MCF 10A (cell line): ENCODE results near the gene NRXN3. TPM values are rescaled to one million over a fixed set of nuclear protein-coding genes. Genes with fewer than 3 reads are reported as not detected.

ENCODE experiments used
- BruUV-seq: library from RNA; stranded (reverse); fragments of 400-500 nt; replicated peaks from 2 replicates; lab custom pipeline; 2021; lab: Mats Ljungman, UMichigan
- CTCF ChIA-PET: fragments of 300-600 bp; sonication (Branson Sonifier 250); formaldehyde crosslinking; extraction: SDS; loops from one replicate; lab custom pipeline; 2021; ENCODE audit warnings: antibody characterized with exemption, inconsistent platforms; lab: Yijun Ruan, JAX
- POLR2A ChIA-PET: fragments of 300-600, 350-650 bp; sonication (Branson Sonifier 250); formaldehyde crosslinking; extraction: SDS; loops from one replicate; lab custom pipeline; 2020; ENCODE audit warnings: antibody characterized with exemption, inconsistent platforms; lab: Yijun Ruan, JAX
- DNase-seq: peaks from one replicate; pipeline ENCODE4 v3.0.0-alpha.2; 2018; ENCODE audit not compliant: unreplicated experiment
- H3K27ac Mint-ChIP-seq: one replicate; pipeline ENCODE4 v1.8.0; 2022; ENCODE audit warnings: mild to moderate bottlenecking, low read depth, mixed read lengths; ENCODE audit not compliant: unreplicated experiment
- H3K27me3 Mint-ChIP-seq: one replicate; pipeline ENCODE4 v1.8.0; 2022; ENCODE audit warnings: mixed read lengths; ENCODE audit not compliant: insufficient read depth, unreplicated experiment
- H3K36me3 Mint-ChIP-seq: one replicate; pipeline ENCODE4 v1.8.0; 2022; ENCODE audit warnings: mild to moderate bottlenecking, moderate library complexity, mixed read lengths; ENCODE audit not compliant: insufficient read depth, unreplicated experiment
- H3K4me1 Mint-ChIP-seq: one replicate; pipeline ENCODE4 v1.8.0; 2022; ENCODE audit warnings: mixed read lengths; ENCODE audit not compliant: insufficient read depth, unreplicated experiment
- H3K4me3 Mint-ChIP-seq: one replicate; pipeline ENCODE4 v1.8.0; 2022; ENCODE audit warnings: mild to moderate bottlenecking, moderate library complexity, mixed read lengths; ENCODE audit not compliant: unreplicated experiment
- H3K9me3 Mint-ChIP-seq: one replicate; pipeline ENCODE4 v1.8.0; 2022; ENCODE audit warnings: mixed read lengths; ENCODE audit not compliant: unreplicated experiment
- CTCF ChIP-seq: fragments of 200-600 bp; IDR thresholded peaks from one replicate; pipeline ENCODE4 v1.8.0; 2022; ENCODE audit warnings: antibody characterized with exemption, mild to moderate bottlenecking; ENCODE audit not compliant: unreplicated experiment
- intact Hi-C: fragments of 100-400 bp; cut with micrococcal nuclease; formaldehyde crosslinking; loops from 2 replicates; pipeline ENCODE4 v1.14.1; 2022
- total RNA-seq: library from RNA; stranded (reverse); gene quantifications from 2 replicates; pipeline ENCODE4 v1.2.3, GENCODE V29; 2022

Gene NRXN3
- total RNA-seq, 1 experiment from 2014 or later = not detected

- H3K9me3 Mint-ChIP-seq = peaks cover 22% of the 10 kb centered on the region
- intact Hi-C loops = no loop called here
- no peak overlapping the region for H3K4me3 Mint-ChIP-seq
- TF ChIP-seq CTCF = no peak
- no peak for DNase-seq
- H3K27ac Mint-ChIP-seq = no peak overlapping the region
- no peaks in the 10 kb centered on the region for H3K36me3 Mint-ChIP-seq
- CTCF ChIA-PET = no interaction called here
- no peaks in the 10 kb centered on the region for H3K27me3 Mint-ChIP-seq
- POLR2A ChIA-PET = no interaction called here
- no peaks in the 10 kb centered on the region for H3K4me1 Mint-ChIP-seq
- no TSS peak for BruUV-seq
These were observed 285.8 kb downstream of the NRXN3 start for GRCh38 chr14:78455896-78456435.

- ChIA-PET CTCF (interaction anchor here (2.0 kb wide), 1 partner anchor 96 kb away, joined by 6 read pairs; no protein-coding TSS in a partner anchor), POLR2A (no interaction called here)
- no peak overlapping the region for H3K27ac Mint-ChIP-seq
- no TSS peak for BruUV-seq
- H3K4me3 Mint-ChIP-seq = no peak overlapping the region
- intact Hi-C loops = no loop called here
- no peak for TF ChIP-seq CTCF
- no peaks in the 10 kb centered on the region for H3K4me1 Mint-ChIP-seq
- peaks cover 1% of the 10 kb centered on the region for H3K36me3 Mint-ChIP-seq
- no peaks in the 10 kb centered on the region for H3K27me3 Mint-ChIP-seq
- no peak for DNase-seq
- peaks cover 24% of the 10 kb centered on the region for H3K9me3 Mint-ChIP-seq
These were observed 299.8 kb downstream of the NRXN3 start for GRCh38 chr14:78469947-78470346.

- ChIA-PET POLR2A (no interaction called here), CTCF (no interaction called here)
- Mint-ChIP-seq H3K4me3 (no peak overlapping the region), H3K27ac (no peak overlapping the region), H3K36me3 (no peaks in the 10 kb centered on the region), H3K4me1 (no peaks in the 10 kb centered on the region), H3K9me3 (peaks cover 10% of the 10 kb centered on the region), H3K27me3 (no peaks in the 10 kb centered on the region)
- intact Hi-C loops = no loop called here
- no TSS peak for BruUV-seq
- DNase-seq = no peak
- TF ChIP-seq CTCF = no peak
These were observed 309.1 kb downstream of the NRXN3 start for GRCh38 chr14:78479127-78479780.

- Mint-ChIP-seq H3K4me3 (no peak overlapping the region), H3K4me1 (no peaks in the 10 kb centered on the region), H3K36me3 (no peaks in the 10 kb centered on the region), H3K27ac (no peak overlapping the region), H3K9me3 (peaks cover 10% of the 10 kb centered on the region), H3K27me3 (no peaks in the 10 kb centered on the region)
- no peak for TF ChIP-seq CTCF
- CTCF ChIA-PET = interaction anchor here (0.7 kb wide), 1 partner anchor 32 kb away, joined by 3 read pairs; no protein-coding TSS in a partner anchor
- intact Hi-C loops = no loop called here
- DNase-seq = no peak
- no TSS peak for BruUV-seq
- POLR2A ChIA-PET = no interaction called here
These were observed 313.9 kb downstream of the NRXN3 start for GRCh38 chr14:78484028-78484427.
